ENCODE results near the gene DPH7. TPM values are rescaled to one million over a fixed set of nuclear protein-coding genes. Genes with fewer than 3 reads are reported as not detected.

DPH7 gene
- polyA plus RNA-seq, 1 experiment = 19.5 TPM

- Histone ChIP-seq H3K9me3 (ENCODE audit: control insufficient read depth, insufficient read depth, low read length) (peaks cover 6% of the 10 kb centered on the region; the same call in 1 of the 2 replicates), H3K4me3 (ENCODE audit: low read depth, low read length) (peak within 1 kb of the TSS; percentile 67), H3K27me3 (ENCODE audit: control insufficient read depth, insufficient read depth, low read length) (no peaks in the 10 kb centered on the region), H3K27ac (ENCODE audit: low read depth, low read length) (no peak within 1 kb of the TSS)
- CTCF ChIA-PET = interaction anchor here (1.0 to 1.5 kb wide), 2 partner anchors 15 to 29 kb away, joined by 3 to 5 read pairs; no protein-coding TSS in a partner anchor
- TF ChIP-seq CTCF (IDR thresholded peaks at IDR 0.05; ENCODE audit: low read depth, low read length) = no peak
- POLR2A ChIA-PET = interaction anchor here (0.6 to 0.7 kb wide), 2 partner anchors 59 to 289 kb away, joined by 3 read pairs; no protein-coding TSS in a partner anchor
- DNase-seq (ENCODE audit: low read depth, low spot score) = peak; percentile 8
Measured at GRCh38 chr9:137550231-137550621, 28.5 kb downstream of the DPH7 start, which contains the start of gene PNPLA7. TSS of gene PNPLA7 (minus strand) at chr9:137550402. CDS start at chr9:137550197, 205 bp downstream.

GRCh38 chr9:137547687-137548543, 30.8 kb downstream of the DPH7 start:
- H3K27me3 ChIP-seq (ENCODE audit: control insufficient read depth, insufficient read depth, low read length) = peaks cover 3% of the 10 kb centered on the region
- TF ChIP-seq CTCF (IDR thresholded peaks at IDR 0.05; ENCODE audit: low read depth, low read length) = no peak

GRCh38 chr9:137545123-137545522, 33.6 kb downstream of the DPH7 start:
- no peak overlapping the region for H3K4me3 ChIP-seq (ENCODE audit: low read depth, low read length)
- H3K27me3 ChIP-seq (ENCODE audit: control insufficient read depth, insufficient read depth, low read length) = peaks cover 4% of the 10 kb centered on the region
- no peak overlapping the region for H3K27ac ChIP-seq (ENCODE audit: low read depth, low read length)
- peaks cover 6% of the 10 kb centered on the region; the same call in 1 of the 2 replicates for H3K9me3 ChIP-seq (ENCODE audit: control insufficient read depth, insufficient read depth, low read length)
- DNase-seq (ENCODE audit: low read depth, low spot score) = no peak
- no peak for TF ChIP-seq CTCF (IDR thresholded peaks at IDR 0.05; ENCODE audit: low read depth, low read length)
- ChIA-PET CTCF (interaction anchor here (0.6 to 1.7 kb wide), 3 partner anchors 10 to 74 kb away, joined by 3 to 12 read pairs (median 3); no protein-coding TSS in a partner anchor), POLR2A (no interaction called here)

More at GRCh38 chr9:137547687-137548543, 30.8 kb downstream of the DPH7 start:
- DNase-seq (ENCODE audit: low read depth, low spot score) = no peak
- H3K9me3 ChIP-seq (ENCODE audit: control insufficient read depth, insufficient read depth, low read length) = peaks cover 6% of the 10 kb centered on the region; the same call in 1 of the 2 replicates
- ChIA-PET CTCF (interaction anchor here (1.1 kb wide), 1 partner anchor 13 kb away, joined by 3 read pairs; no protein-coding TSS in a partner anchor), POLR2A (no interaction called here)
- H3K27ac ChIP-seq (ENCODE audit: low read depth, low read length) = no peak overlapping the region
- no peak overlapping the region for H3K4me3 ChIP-seq (ENCODE audit: low read depth, low read length)

GRCh38 chr9:137544176-137544760, 34.5 kb downstream of the DPH7 start:
- DNase-seq (ENCODE audit: low read depth, low spot score) = no peak
- Histone ChIP-seq H3K27ac (ENCODE audit: low read depth, low read length) (no peak overlapping the region), H3K4me3 (ENCODE audit: low read depth, low read length) (no peak overlapping the region), H3K27me3 (ENCODE audit: control insufficient read depth, insufficient read depth, low read length) (peaks cover 4% of the 10 kb centered on the region), H3K9me3 (ENCODE audit: control insufficient read depth, insufficient read depth, low read length) (peaks cover 6% of the 10 kb centered on the region; the same call in 1 of the 2 replicates)
- no peak for TF ChIP-seq CTCF (IDR thresholded peaks at IDR 0.05; ENCODE audit: low read depth, low read length)
- POLR2A ChIA-PET = no interaction called here
- CTCF ChIA-PET = interaction anchor here (1.7 kb wide), 1 partner anchor 9 kb away, joined by 12 read pairs; no protein-coding TSS in a partner anchor
